B cell (primary cell): Measurements from ENCODE around the gene COG5. TPM values are rescaled to one million over a fixed set of nuclear protein-coding genes. Genes with fewer than 3 reads are reported as not detected.
"Not testable (repeated sequence)": the region's sequence is repeated elsewhere in the genome, so short reads cannot be mapped to it uniquely, and the experiment has no call there.

Source experiments
- ATAC-seq: fragments of 200-7000 bp; cut with Tn5 transposase; one replicate; pipeline ENCODE4 v1.10.0; 2021; ENCODE audit warnings: low read depth, mild to moderate bottlenecking, moderate number of reproducible peaks, moderate library complexity
- CTCF ChIA-PET: fragments of 350-600 bp; sonication (Branson Sonifier 250); formaldehyde crosslinking; loops from one replicate; lab custom pipeline; 2021; ENCODE audit warnings: antibody characterized with exemption, inconsistent platforms; lab: Charles Lee
- POLR2A ChIA-PET: fragments of 350-600 bp; sonication (Branson Sonifier 250); formaldehyde crosslinking; loops from one replicate; lab custom pipeline; 2021; ENCODE audit warnings: antibody characterized with exemption; lab: Charles Lee
- DNase-seq: peaks from one replicate; pipeline ENCODE4 v3.0.0; 2013
- H2AFZ ChIP-seq: 2 replicates; pipeline ENCODE4 v1.6.1; 2012; ENCODE audit warnings: mild to moderate bottlenecking, low read depth, low read length; ENCODE audit not compliant: insufficient read depth, poor library complexity, severe bottlenecking
- H3K27ac ChIP-seq, 2 donors: 1 replicate in 1 of 2; 2 replicates in 1 of 2; pipeline ENCODE4 v1.5.1; 2012 to 2013; ENCODE audit warnings: low read length in 2 of 2, mild to moderate bottlenecking in 2 of 2, moderate library complexity in 1 of 2
- H3K27me3 ChIP-seq, 4 experiments: fragments of 200-600 bp in 1 of 4; sonication (generic) in 1 of 4; replicated peaks in 1 of 4; 1 replicate in 2 of 4; 2 replicates in 2 of 4; pipeline versions ENCODE4 v1.6.1 to v1.7.0; 2013 to 2016; ENCODE audit warnings: low read length in 3 of 4, mild to moderate bottlenecking in 2 of 4, mixed read lengths in 1 of 4, moderate library complexity in 1 of 4; ENCODE audit not compliant: insufficient read depth in 4 of 4, control insufficient read depth in 3 of 4; ENCODE audit errors: control extremely low read depth in 1 of 4
- H3K36me3 ChIP-seq, 2 experiments: replicated peaks in 1 of 2; 1 replicate in 1 of 2; 2 replicates in 1 of 2; pipeline versions ENCODE4 v1.6.1 to v1.7.1; 2013; ENCODE audit warnings: low read length in 1 of 2; ENCODE audit not compliant: insufficient read depth in 2 of 2, control insufficient read depth in 1 of 2; ENCODE audit errors: control extremely low read depth in 1 of 2, extremely low read depth in 1 of 2
- H3K4me1 ChIP-seq, 2 donors: fragments of 200-600 bp in 1 of 2; sonication (generic) in 1 of 2; 1 replicate in 1 of 2; 2 replicates in 1 of 2; pipeline versions ENCODE4 v1.5.1 to v1.6.1; 2013 to 2017; ENCODE audit warnings: low read length in 2 of 2; ENCODE audit not compliant: control insufficient read depth in 2 of 2, insufficient read depth in 2 of 2
- H3K4me2 ChIP-seq: replicated peaks from 2 replicates; pipeline ENCODE3; 2012; ENCODE audit warnings: mild to moderate bottlenecking, low read depth, low read length; ENCODE audit not compliant: poor library complexity, severe bottlenecking
- H3K4me3 ChIP-seq, 5 experiments: fragments of 200-600 bp in 1 of 5; sonication (generic) in 1 of 5; 1 replicate in 3 of 5; 2 replicates in 2 of 5; pipeline versions ENCODE4 v1.5.1 to v1.7.0; 2011 to 2016; ENCODE audit warnings: low read length in 4 of 5, mild to moderate bottlenecking in 4 of 5, low read depth in 2 of 5, control low read depth in 1 of 5, moderate library complexity in 1 of 5; ENCODE audit not compliant: insufficient read depth in 1 of 5; ENCODE audit errors: control extremely low read depth in 1 of 5, extremely low read depth in 1 of 5
- H3K79me2 ChIP-seq: fragments of 200-600 bp; sonication (generic); one replicate; pipeline ENCODE4 v1.6.0; 2016; ENCODE audit warnings: low read length; ENCODE audit not compliant: control insufficient read depth, insufficient read depth
- H3K9ac ChIP-seq: fragments of 200-600 bp; sonication (generic); 2 replicates; pipeline ENCODE4 v1.6.1; 2017; ENCODE audit warnings: mild to moderate bottlenecking, low read length, moderate library complexity
- H3K9me3 ChIP-seq, 3 donors: one replicate each; pipeline versions ENCODE4 v1.6.1 to v1.7.1; 2013; ENCODE audit warnings: low read length in 2 of 3; ENCODE audit not compliant: control insufficient read depth in 2 of 3, insufficient read depth in 1 of 3; ENCODE audit errors: control extremely low read depth in 1 of 3
- H4K20me1 ChIP-seq: 2 replicates; pipeline ENCODE4 v1.6.0; 2012; ENCODE audit warnings: mild to moderate bottlenecking, low read length; ENCODE audit not compliant: insufficient read depth, control insufficient read depth, poor library complexity, severe bottlenecking
- H3K27ac Mint-ChIP-seq: one replicate; pipeline ENCODE4 v1.8.0; 2021; ENCODE audit warnings: mixed read lengths
- H3K27me3 Mint-ChIP-seq: one replicate; pipeline ENCODE4 v1.8.0; 2021; ENCODE audit warnings: mixed read lengths
- H3K4me1 Mint-ChIP-seq: one replicate; pipeline ENCODE4 v1.8.0; 2021; ENCODE audit warnings: mixed read lengths
- H3K4me3 Mint-ChIP-seq: one replicate; pipeline ENCODE4 v1.8.0; 2021; ENCODE audit warnings: mixed read lengths
- H3K9me3 Mint-ChIP-seq: one replicate; pipeline ENCODE4 v1.8.0; 2022; ENCODE audit warnings: mixed read lengths; ENCODE audit not compliant: insufficient read depth
- CTCF ChIP-seq: fragments of 200-600 bp; IDR thresholded peaks from one replicate; pipeline ENCODE4 v1.8.0; 2022; ENCODE audit warnings: antibody characterized with exemption, mild to moderate bottlenecking
- EZH2 ChIP-seq: IDR thresholded peaks from 2 replicates; pipeline ENCODE4 v1.6.1; 2012; ENCODE audit warnings: borderline replicate concordance, low read depth, mild to moderate bottlenecking, moderate library complexity, low read length; ENCODE audit not compliant: insufficient read depth, poor library complexity, severe bottlenecking
- WGBS: methylation state at CpG from one replicate; pipeline ENCODE4 v1.1.5; 2013; ENCODE audit warnings: missing lambda C conversion rate; ENCODE audit not compliant: insufficient coverage; 5-methylcytosine and 5-hydroxymethylcytosine counted together
- intact Hi-C: fragments of 100-400 bp; cut with micrococcal nuclease; formaldehyde crosslinking; loops from one replicate; pipeline ENCODE4 v1.10.0; 2022
- polyA plus RNA-seq: library from polyadenylated mRNA; depleted of rRNA; stranded (reverse); fragments of >200 nt; gene quantifications from 2 replicates; pipeline ENCODE4 v1.2.3, GENCODE V29; 2012
- total RNA-seq, 2 donors: library from RNA; stranded (reverse); fragments of 120-200 nt in 1 of 2; gene quantifications; 1 replicate in 1 of 2; 2 replicates in 1 of 2; pipeline versions ENCODE4 v1.2.3 to v1.2.4, GENCODE V29; 2013 to 2022

COG5 gene
- total and polyA plus RNA-seq, 2 donors (not counting 1 experiment from before 2014, with no cell fraction given): 7.0 to 73.0 TPM

- intact Hi-C loops: no loop called here
- no peak overlapping the region for H3K9ac ChIP-seq
- no CpG with 5 or more reads among the region's 5 CpGs for WGBS
- ChIA-PET CTCF (no interaction called here), POLR2A (no interaction called here)
- no peaks in the 10 kb centered on the region for H3K79me2 ChIP-seq
- H3K4me1 ChIP-seq: no peaks in the 10 kb centered on the region
- no peaks in the 10 kb centered on the region for H3K27me3 ChIP-seq
- Mint-ChIP-seq H3K4me3 (no peak overlapping the region), H3K27me3 (no peaks in the 10 kb centered on the region), H3K27ac (no peak overlapping the region), H3K9me3 (peaks cover 6% of the 10 kb centered on the region), H3K4me1 (no peaks in the 10 kb centered on the region)
- no peak for DNase-seq
- H4K20me1 ChIP-seq: no peaks in the 10 kb centered on the region
- no peak overlapping the region for H3K27ac ChIP-seq
- peaks cover 7 to 26% of the 10 kb centered on the region in 2 experiments for H3K36me3 ChIP-seq
- peaks cover 0 to 4% (median 2%) of the 10 kb centered on the region in 3 donors for H3K9me3 ChIP-seq
- H3K4me2 ChIP-seq: no peak overlapping the region
- H2AFZ ChIP-seq: no peak overlapping the region
- no peak for TF ChIP-seq EZH2
- TF ChIP-seq CTCF: no peak
- no peak overlapping the region for H3K4me3 ChIP-seq
- no peak for ATAC-seq
Observed at GRCh38 chr7:107248551-107249316, 315.0 kb downstream of the COG5 start.

GRCh38 chr7:107246836-107247235, 316.9 kb downstream of the COG5 start:
- H3K9me3 Mint-ChIP-seq, ATAC-seq, H3K27ac ChIP-seq, H3K27me3 Mint-ChIP-seq, H3K27me3 ChIP-seq, H3K4me3 Mint-ChIP-seq, H3K79me2 ChIP-seq, H3K4me1 ChIP-seq, H2AFZ ChIP-seq, H3K9me3 ChIP-seq, POLR2A ChIA-PET, H3K27ac Mint-ChIP-seq, CTCF ChIA-PET, H3K4me1 Mint-ChIP-seq, H4K20me1 ChIP-seq, DNase-seq, intact Hi-C loops, H3K9ac ChIP-seq, H3K4me3 ChIP-seq, H3K4me2 ChIP-seq: not testable (repeated sequence)
- peaks cover 6 to 30% of the 10 kb centered on the region in 2 experiments for H3K36me3 ChIP-seq
- WGBS: no CpG with 5 or more reads among the region's 3 CpGs
